Activated CD4-positive, alpha-beta memory T cell treated with anti-CD3 and anti-CD28 coated beads, Interleukin-2, amount 10 ng/mL, durations not matched to agents 7 days and 5 days (primary cell): ENCODE results near the gene EFNA3. TPM values are rescaled to one million over a fixed set of nuclear protein-coding genes. Genes with fewer than 3 reads are reported as not detected.

Experiments used
- CTCF ChIA-PET: fragments of 350-600 bp; sonication (Branson Sonifier 250); formaldehyde crosslinking; loops from one replicate; lab custom pipeline; 2021; ENCODE audit warnings: antibody characterized with exemption, inconsistent platforms; lab: Charles Lee
- POLR2A ChIA-PET: fragments of 350-600 bp; sonication (Branson Sonifier 250); formaldehyde crosslinking; loops from one replicate; lab custom pipeline; 2021; ENCODE audit warnings: antibody characterized with exemption; lab: Charles Lee
- DNase-seq: peaks from one replicate; pipeline ENCODE4 v3.0.0-alpha.2; 2020
- H3K27ac Mint-ChIP-seq: one replicate; pipeline ENCODE4 v1.8.0; 2021; ENCODE audit warnings: mild to moderate bottlenecking, mixed read lengths
- H3K27me3 Mint-ChIP-seq: one replicate; pipeline ENCODE4 v1.8.0; 2021; ENCODE audit warnings: mixed read lengths
- H3K36me3 Mint-ChIP-seq: one replicate; pipeline ENCODE4 v1.8.0; 2021; ENCODE audit warnings: low read depth, mixed read lengths
- H3K4me1 Mint-ChIP-seq: one replicate; pipeline ENCODE4 v1.8.0; 2021; ENCODE audit warnings: mixed read lengths
- H3K4me3 Mint-ChIP-seq: one replicate; pipeline ENCODE4 v1.8.0; 2021; ENCODE audit warnings: mild to moderate bottlenecking, mixed read lengths
- H3K9me3 Mint-ChIP-seq: one replicate; pipeline ENCODE4 v1.8.0; 2021; ENCODE audit warnings: mixed read lengths
- total RNA-seq, 2 experiments: library from RNA; stranded (reverse); gene quantifications; one replicate each; pipeline ENCODE4 v1.2.3, GENCODE V29; 2021

The EFNA3 gene
- total RNA-seq, 2 experiments from 2014 or later = 3.9 to 4.9 TPM

DNA sequence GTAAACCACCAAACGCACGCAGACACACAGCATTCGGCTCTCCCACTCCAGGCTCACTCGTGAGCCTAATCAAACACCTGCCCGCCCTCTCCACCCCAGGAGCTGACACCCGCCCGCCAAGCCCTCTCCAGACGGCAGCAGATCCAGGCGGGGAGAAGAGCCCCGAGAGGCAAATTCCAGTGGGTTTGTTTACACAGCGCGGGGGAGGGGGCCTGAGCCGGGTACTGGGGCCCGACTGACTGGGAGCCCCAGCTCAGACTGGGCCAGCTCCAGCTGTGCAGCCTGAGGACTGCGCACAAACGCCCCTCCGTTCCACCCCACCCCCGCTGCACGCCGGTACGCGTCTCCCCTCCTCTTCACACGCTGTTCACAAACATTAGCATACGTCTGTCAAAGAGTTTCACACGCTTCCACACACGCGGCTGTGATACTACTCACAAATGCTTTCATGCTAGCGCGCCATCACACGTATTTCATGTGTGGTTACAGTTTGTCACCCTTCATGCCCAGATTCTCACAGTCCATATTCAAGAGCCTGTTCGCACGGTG is 48.0 kb downstream of the EFNA3 start:
- Mint-ChIP-seq H3K4me1 (peaks cover 29% of the 10 kb centered on the region), H3K27me3 (peaks cover 67% of the 10 kb centered on the region), H3K27ac (no peak overlapping the region), H3K36me3 (no peaks in the 10 kb centered on the region), H3K9me3 (no peaks in the 10 kb centered on the region), H3K4me3 (peak overlapping the region; percentile 66)
- ChIA-PET CTCF (interaction anchor here (1.4 kb wide), 1 partner anchor 46 kb away, joined by 3 read pairs; the partner anchor contains the start of gene KRTCAP2), POLR2A (interaction anchor here (1.1 kb wide), 1 partner anchor 9 kb away, joined by 3 read pairs; the partner anchor contains the start of gene SLC50A1)
- DNase-seq = no peak

DNA sequence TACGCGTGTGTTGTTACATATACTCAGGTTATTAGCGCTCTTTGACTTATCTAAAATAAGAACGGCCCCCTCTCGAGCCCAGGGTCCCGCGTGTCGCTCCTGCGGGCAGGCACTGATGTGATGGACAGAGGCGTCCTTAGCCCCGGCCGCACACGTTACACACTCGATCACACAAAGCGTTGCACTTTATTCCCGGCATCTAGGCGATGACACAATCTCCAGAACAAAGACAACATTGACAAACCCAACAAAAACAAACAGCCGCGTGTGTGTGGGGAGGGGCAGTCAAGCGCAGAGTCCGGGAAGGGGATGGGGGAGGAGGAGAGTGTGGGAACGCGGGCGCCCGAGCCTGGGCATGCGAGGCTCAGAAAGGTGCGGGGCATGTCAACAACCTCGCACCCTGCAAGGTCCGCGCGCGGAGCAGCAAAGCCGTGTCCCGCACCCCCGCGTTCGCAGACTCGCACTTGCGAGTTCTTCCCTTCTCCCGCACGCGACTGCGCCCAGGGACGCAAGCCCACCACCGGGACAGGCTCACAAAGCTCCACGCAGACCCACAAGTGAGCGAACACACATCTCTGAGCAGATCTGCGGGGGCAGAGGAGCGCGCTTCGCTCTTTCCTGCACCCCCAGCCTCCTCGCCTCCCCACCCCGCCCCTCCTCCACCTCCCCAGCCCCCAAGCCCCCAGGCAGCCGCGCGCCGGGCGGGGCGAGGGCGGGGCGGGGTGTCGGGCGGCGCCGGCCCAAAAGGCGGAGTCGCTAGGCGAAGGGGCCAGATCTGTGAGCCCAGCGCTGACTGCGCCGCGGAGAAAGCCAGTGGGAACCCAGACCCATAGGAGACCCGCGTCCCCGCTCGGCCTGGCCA is 48.7 kb downstream of the EFNA3 start, which contains the start of gene EFNA1:
Gene EFNA1 (plus strand): TSS at position 772 of the 862 bp plus-strand sequence. CDS start 102 bp downstream, outside the sequence.
- H3K27me3 Mint-ChIP-seq = peaks cover 66% of the 10 kb centered on the region
- H3K36me3 Mint-ChIP-seq = peaks cover 2% of the 10 kb centered on the region
- ChIA-PET POLR2A (no interaction called here), CTCF (interaction anchor here (1.4 kb wide), 1 partner anchor 46 kb away, joined by 3 read pairs; the partner anchor contains the start of gene KRTCAP2)
- H3K4me1 Mint-ChIP-seq = peaks cover 31% of the 10 kb centered on the region
- H3K9me3 Mint-ChIP-seq = no peaks in the 10 kb centered on the region
- H3K4me3 Mint-ChIP-seq = peak within 1 kb of the TSS; percentile 66
- DNase-seq = no peak
- H3K27ac Mint-ChIP-seq = no peak within 1 kb of the TSS

DNA sequence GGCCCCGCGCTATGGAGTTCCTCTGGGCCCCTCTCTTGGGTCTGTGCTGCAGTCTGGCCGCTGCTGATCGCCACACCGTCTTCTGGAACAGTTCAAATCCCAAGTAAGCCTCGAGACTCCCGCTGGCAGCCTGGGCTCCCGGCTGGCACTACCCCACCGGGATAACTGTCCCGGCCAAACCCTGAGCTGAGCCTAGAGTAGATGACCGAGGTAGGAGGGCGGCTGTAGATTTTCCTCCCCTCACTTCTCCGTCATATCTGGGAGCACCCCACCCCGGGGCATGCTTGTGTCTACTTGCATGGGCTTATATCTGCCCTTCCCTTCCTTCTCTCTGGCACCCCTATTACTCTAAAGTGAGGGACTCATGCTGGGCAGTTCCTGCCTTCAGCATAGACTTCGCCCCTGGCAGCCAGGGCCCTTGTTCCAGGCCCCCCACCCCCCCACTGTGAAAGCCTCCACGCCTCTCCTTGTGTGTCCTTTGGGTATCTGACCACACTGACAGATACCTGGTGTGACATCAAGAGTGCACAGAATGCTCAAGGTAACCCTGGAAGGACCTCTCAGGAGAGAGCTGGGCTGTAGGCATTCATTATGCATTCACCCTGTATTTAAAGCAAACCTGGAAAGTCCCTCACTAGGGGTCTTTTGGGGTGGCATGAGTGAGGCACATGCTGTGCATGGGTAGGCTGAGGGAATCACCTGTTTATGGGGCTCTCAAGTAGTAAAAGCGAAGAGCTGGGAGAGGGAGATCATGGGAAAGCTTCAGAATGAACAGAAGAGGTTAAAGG is 49.5 kb downstream of the EFNA3 start:
- peaks cover 31% of the 10 kb centered on the region for H3K4me1 Mint-ChIP-seq
- POLR2A ChIA-PET = interaction anchor here (1.3 to 1.6 kb wide), 3 partner anchors 12 to 44 kb away, joined by 4 to 5 read pairs (median 4); partner anchors contain the start of gene KRTCAP2
- no peak overlapping the region for H3K27ac Mint-ChIP-seq
- DNase-seq = no peak
- peaks cover 2% of the 10 kb centered on the region for H3K36me3 Mint-ChIP-seq
- H3K9me3 Mint-ChIP-seq = no peaks in the 10 kb centered on the region
- peak overlapping the region; percentile 50 for H3K4me3 Mint-ChIP-seq
- CTCF ChIA-PET = interaction anchor here (0.6 to 1.4 kb wide), 3 partner anchors 23 to 114 kb away, joined by 3 read pairs; partner anchors contain the start of gene KRTCAP2
- H3K27me3 Mint-ChIP-seq = peaks cover 60% of the 10 kb centered on the region

DNA sequence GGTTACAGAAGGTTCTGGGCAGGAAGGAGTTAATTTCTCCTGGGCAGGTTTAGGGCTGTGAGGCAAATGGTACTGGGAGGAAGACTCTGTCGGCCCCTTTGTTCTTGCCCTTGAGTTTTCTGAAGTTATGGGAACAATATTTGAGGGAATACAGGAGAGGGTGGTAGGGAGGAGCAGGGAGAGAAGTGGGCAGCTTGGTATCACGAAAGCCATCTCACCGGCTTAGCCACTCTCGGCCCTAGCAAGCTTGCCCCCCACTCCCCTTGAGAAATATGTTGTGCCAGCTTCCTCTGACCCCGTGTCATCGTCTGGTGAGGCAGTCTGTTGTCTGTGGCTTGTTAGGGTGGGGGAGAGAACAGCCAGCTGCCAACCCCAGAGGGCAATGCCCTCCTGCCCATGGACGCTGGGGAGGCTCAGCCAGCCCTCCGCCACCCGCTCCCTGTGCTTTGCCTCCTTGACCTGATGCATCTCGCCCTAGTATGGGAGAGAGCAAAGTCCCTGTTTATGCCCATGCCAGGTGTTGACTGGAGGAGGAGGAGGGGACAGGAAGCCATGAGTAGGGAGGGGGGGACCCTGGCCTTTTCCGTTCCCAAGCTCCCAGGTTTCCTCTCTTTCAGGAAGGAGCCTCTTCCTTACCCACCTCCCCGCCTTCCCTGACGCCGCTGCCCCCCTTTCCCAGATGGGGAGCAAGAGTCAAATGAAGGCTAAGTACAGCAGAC is 50.3 kb downstream of the EFNA3 start:
- DNase-seq = no peak
- Mint-ChIP-seq H3K27me3 (peaks cover 56% of the 10 kb centered on the region), H3K36me3 (peaks cover 2% of the 10 kb centered on the region), H3K9me3 (no peaks in the 10 kb centered on the region), H3K4me1 (peaks cover 31% of the 10 kb centered on the region), H3K27ac (no peak overlapping the region), H3K4me3 (no peak overlapping the region)
- ChIA-PET POLR2A (interaction anchor here (1.3 to 1.6 kb wide), 3 partner anchors 13 to 44 kb away, joined by 4 to 5 read pairs (median 4); partner anchors contain the start of gene KRTCAP2), CTCF (interaction anchor here (0.6 kb wide), 1 partner anchor 23 kb away, joined by 3 read pairs; no protein-coding TSS in a partner anchor)

DNA sequence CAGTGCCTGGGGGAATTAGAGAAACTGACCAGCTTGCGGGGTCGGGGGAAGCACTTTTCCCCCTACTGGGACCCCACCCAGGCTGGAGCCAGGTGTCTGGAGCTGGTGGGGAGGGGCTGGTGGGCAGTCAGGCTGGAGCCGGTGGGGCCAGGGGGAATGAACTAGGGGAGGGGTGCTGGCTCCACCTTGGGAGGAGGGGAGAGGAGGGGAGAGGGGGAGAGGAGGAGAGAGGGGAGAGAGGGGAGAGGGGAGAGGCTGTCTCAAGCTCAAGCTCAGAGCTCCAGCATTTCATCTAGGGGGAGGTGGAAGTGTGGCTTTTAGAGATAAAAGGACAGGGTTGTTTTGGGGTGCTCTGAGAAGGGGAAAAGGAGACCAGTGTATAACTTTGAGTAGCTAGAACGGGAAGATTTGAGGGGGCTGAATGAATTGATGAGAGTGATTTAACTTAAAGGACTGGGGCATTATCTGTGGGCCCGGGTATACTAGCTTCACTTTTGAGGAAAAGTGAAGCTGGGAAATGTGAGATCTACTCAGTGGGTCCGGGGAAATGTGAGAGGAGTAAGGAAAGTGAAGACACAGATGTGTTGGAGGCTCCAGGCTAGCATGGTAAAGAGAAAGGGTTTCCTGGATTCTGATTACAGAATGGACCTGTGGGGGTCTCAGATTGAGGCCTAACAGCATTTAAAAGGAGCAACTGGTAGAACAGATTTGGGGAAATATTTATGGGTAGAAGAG is 51.8 kb downstream of the EFNA3 start:
- peaks cover 7% of the 10 kb centered on the region for H3K36me3 Mint-ChIP-seq
- ChIA-PET CTCF (interaction anchor here (0.9 to 1.6 kb wide), 4 partner anchors 37 to 45 kb away, joined by 3 to 7 read pairs (median 3); partner anchors contain the start of gene KRTCAP2), POLR2A (interaction anchor here (1.1 kb wide), 2 partner anchors 39 to 42 kb away, joined by 3 to 4 read pairs; partner anchors contain the start of gene KRTCAP2)
- no peak for DNase-seq
- H3K27ac Mint-ChIP-seq = no peak overlapping the region
- H3K9me3 Mint-ChIP-seq = no peaks in the 10 kb centered on the region
- H3K27me3 Mint-ChIP-seq = peaks cover 42% of the 10 kb centered on the region
- no peak overlapping the region for H3K4me3 Mint-ChIP-seq
- peaks cover 40% of the 10 kb centered on the region for H3K4me1 Mint-ChIP-seq

DNA sequence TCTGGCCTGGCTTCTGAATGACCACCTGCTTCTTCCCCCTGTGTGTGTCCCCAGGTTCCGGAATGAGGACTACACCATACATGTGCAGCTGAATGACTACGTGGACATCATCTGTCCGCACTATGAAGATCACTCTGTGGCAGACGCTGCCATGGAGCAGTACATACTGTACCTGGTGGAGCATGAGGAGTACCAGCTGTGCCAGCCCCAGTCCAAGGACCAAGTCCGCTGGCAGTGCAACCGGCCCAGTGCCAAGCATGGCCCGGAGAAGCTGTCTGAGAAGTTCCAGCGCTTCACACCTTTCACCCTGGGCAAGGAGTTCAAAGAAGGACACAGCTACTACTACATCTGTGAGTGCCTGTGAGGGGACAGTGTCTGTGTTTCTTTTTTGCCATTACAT is 52.6 kb downstream of the EFNA3 start:
- Mint-ChIP-seq H3K36me3 (peaks cover 11% of the 10 kb centered on the region), H3K27ac (no peak overlapping the region), H3K4me3 (no peak overlapping the region), H3K9me3 (no peaks in the 10 kb centered on the region), H3K4me1 (peaks cover 41% of the 10 kb centered on the region), H3K27me3 (peaks cover 38% of the 10 kb centered on the region)
- ChIA-PET POLR2A (no interaction called here), CTCF (interaction anchor here (1.4 to 1.6 kb wide), 2 partner anchors 42 to 46 kb away, joined by 3 to 7 read pairs; partner anchors contain the start of gene KRTCAP2)
- DNase-seq = no peak

DNA sequence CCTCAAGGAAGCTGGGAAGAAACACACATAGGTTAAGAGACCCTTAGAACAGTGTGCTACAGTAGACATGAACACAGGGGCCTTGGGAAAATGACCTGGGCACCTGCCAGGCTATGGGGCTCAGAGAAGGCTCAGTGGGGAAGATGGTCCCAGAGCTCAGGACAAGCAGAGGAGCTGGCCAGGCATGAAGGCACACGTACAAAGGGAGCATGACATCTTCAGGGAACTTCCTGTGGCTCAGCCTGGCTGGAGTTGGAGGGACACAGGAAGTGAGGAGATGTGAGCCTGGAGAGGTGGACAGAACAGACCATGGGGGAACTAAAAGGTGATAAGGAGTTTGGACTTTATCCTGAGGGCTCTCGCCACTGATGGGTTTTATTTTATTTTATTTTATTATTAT is 53.2 kb downstream of the EFNA3 start:
- POLR2A ChIA-PET = no interaction called here
- H3K27me3 Mint-ChIP-seq = peaks cover 32% of the 10 kb centered on the region
- H3K9me3 Mint-ChIP-seq = no peaks in the 10 kb centered on the region
- CTCF ChIA-PET = interaction anchor here (1.6 kb wide), 1 partner anchor 41 kb away, joined by 3 read pairs; the partner anchor contains the start of gene KRTCAP2
- peaks cover 41% of the 10 kb centered on the region for H3K4me1 Mint-ChIP-seq
- no peak overlapping the region for H3K27ac Mint-ChIP-seq
- no peak overlapping the region for H3K4me3 Mint-ChIP-seq
- DNase-seq = no peak
- peaks cover 13% of the 10 kb centered on the region for H3K36me3 Mint-ChIP-seq

DNA sequence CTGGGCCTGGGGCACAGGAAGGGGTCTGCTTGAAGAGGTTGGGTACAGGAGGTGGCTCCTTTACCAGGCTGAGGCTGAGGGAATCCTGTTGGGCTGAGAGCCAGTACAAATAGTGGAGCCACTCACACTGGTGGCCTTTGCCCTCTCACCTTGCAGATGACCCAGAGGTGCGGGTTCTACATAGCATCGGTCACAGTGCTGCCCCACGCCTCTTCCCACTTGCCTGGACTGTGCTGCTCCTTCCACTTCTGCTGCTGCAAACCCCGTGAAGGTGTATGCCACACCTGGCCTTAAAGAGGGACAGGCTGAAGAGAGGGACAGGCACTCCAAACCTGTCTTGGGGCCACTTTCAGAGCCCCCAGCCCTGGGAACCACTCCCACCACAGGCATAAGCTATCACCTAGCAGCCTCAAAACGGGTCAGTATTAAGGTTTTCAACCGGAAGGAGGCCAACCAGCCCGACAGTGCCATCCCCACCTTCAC is 55.2 kb downstream of the EFNA3 start:
- Mint-ChIP-seq H3K27ac (no peak overlapping the region), H3K4me1 (peaks cover 43% of the 10 kb centered on the region), H3K9me3 (no peaks in the 10 kb centered on the region), H3K36me3 (peaks cover 33% of the 10 kb centered on the region), H3K27me3 (peaks cover 14% of the 10 kb centered on the region), H3K4me3 (no peak overlapping the region)
- no peak for DNase-seq
- ChIA-PET CTCF (interaction anchor here (0.8 to 5.6 kb wide), 5 partner anchors 35 to 862 kb away, joined by 3 to 28 read pairs (median 5); partner anchors contain the start of genes HAX1 and KRTCAP2), POLR2A (interaction anchor here (4.0 kb wide), 1 partner anchor 39 kb away, joined by 21 read pairs; the partner anchor contains the start of gene KRTCAP2)

DNA sequence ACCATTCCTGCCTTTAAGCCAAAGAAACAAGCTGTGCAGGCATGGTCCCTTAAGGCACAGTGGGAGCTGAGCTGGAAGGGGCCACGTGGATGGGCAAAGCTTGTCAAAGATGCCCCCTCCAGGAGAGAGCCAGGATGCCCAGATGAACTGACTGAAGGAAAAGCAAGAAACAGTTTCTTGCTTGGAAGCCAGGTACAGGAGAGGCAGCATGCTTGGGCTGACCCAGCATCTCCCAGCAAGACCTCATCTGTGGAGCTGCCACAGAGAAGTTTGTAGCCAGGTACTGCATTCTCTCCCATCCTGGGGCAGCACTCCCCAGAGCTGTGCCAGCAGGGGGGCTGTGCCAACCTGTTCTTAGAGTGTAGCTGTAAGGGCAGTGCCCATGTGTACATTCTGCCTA is 55.7 kb downstream of the EFNA3 start:
- no peak for DNase-seq
- Mint-ChIP-seq H3K9me3 (no peaks in the 10 kb centered on the region), H3K36me3 (peaks cover 36% of the 10 kb centered on the region), H3K4me1 (peaks cover 42% of the 10 kb centered on the region), H3K27me3 (peaks cover 10% of the 10 kb centered on the region), H3K27ac (peak overlapping the region; percentile 98), H3K4me3 (peak overlapping the region; percentile 97)
- ChIA-PET POLR2A (interaction anchor here (1.0 to 4.0 kb wide), 3 partner anchors 38 to 525 kb away, joined by 3 to 21 read pairs (median 4); partner anchors contain the start of gene KRTCAP2), CTCF (interaction anchor here (0.8 to 5.6 kb wide), 7 partner anchors 35 to 862 kb away, joined by 3 to 28 read pairs (median 3); partner anchors contain the start of genes HAX1 and KRTCAP2)

DNA sequence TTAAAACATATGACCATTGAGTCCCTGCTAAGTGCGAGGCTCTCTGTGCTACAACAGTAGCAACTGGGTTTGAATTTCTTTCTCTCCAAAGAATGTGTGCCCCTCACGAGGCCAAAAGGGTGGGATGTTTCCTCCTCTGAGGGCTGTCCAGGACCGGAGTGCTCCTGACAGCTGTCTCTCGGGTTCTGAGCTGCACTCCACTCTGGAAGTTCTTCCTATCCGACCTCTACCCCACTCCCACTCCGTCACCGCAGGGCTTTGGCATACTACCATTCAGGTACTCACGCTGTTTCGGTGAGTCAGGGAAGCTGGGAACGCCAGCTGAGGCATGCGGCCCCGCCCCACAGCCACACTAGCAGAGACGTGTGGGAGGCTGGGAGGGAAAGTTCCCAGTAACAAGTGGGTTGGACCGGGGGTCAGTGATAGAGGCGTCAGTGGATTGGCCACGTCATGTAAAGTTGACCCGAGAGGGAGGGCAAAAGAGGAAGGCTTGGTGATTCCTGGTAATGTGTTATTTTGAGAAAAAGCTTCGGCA is 56.3 kb downstream of the EFNA3 start:
- peak; percentile 53 for DNase-seq
- ChIA-PET POLR2A (interaction anchor here (1.0 to 4.0 kb wide), 6 partner anchors 9 to 525 kb away, joined by 3 to 21 read pairs (median 3); partner anchors contain the start of gene KRTCAP2), CTCF (interaction anchor here (0.6 to 5.6 kb wide), 8 partner anchors 9 to 58 kb away, joined by 3 to 28 read pairs (median 4); partner anchors contain the start of gene KRTCAP2)
- Mint-ChIP-seq H3K9me3 (no peaks in the 10 kb centered on the region), H3K4me3 (peak overlapping the region; percentile 97), H3K27ac (peak overlapping the region; percentile 98), H3K4me1 (peaks cover 46% of the 10 kb centered on the region), H3K27me3 (peaks cover 6% of the 10 kb centered on the region), H3K36me3 (peaks cover 41% of the 10 kb centered on the region)
